ENCODE results near the gene NRIP3.

GRCh38 chr11:9017773-9018172 lies 14.0 kb upstream of the NRIP3 start:
- TF ChIP-seq EP300 (IDR thresholded peaks at IDR 0.05) (no peak), POLR2A (IDR thresholded peaks at IDR 0.05) (no peak), CTCF (IDR thresholded peaks at IDR 0.05) (no peak)
